ENCODE measurements around the gene DNAH8. TPM values are rescaled to one million over a fixed set of nuclear protein-coding genes. Genes with fewer than 3 reads are reported as not detected.

DNAH8 gene
- total RNA-seq, 1 donor from 2014 or later: not detected

DNA sequence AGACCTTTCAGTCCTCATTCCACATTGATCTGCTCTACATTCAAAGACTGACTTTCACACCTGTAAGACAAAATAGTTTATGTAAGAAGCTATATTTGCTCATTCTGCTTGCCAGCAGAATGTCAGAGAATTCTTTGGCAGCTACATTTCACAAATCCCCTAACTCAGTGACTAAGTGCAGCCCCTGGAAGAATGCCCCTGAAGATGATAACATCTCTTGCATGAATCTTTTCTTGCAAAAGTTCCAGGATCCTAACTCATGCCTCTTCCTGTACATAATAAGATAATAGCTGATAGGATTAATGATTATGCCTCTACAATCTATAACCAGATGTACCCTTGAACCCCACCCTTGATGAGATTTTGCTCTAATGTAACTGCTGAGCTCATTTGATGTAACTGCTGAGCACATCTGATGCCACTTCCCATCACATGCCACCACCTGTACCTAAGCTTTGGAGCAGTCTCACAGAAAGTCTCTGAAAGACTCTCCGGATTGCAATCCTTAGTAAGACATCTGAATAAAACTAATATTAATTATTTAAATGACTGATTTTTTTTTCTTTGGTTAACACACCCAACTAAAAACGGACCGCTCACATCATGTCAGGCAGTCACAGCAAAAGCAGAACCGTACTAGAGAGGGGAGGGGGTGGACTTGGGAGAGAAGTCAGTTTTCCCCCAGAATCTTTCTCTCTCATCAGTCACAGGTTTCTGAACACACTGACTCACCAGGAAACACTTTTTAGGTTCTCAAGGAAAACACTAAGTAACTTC is 684 bp upstream of the DNAH8 start:
- peak overlapping the region; percentile 59 for H3K9ac ChIP-seq (ENCODE audit: low read length)
- peak overlapping the region; percentile 87 for H3K4me2 ChIP-seq (ENCODE audit: low read length)
- H3K27me3 ChIP-seq (ENCODE audit: insufficient read depth, low read length): peaks cover 11% of the 10 kb centered on the region
- Mint-ChIP-seq H3K27ac (ENCODE audit: unreplicated experiment) (no peak overlapping the region), H3K36me3 (ENCODE audit: low read depth, unreplicated experiment) (no peaks in the 10 kb centered on the region), H3K4me1 (ENCODE audit: low read depth, unreplicated experiment) (peaks cover 12% of the 10 kb centered on the region), H3K4me3 (ENCODE audit: unreplicated experiment) (no peak overlapping the region), H3K27me3 (ENCODE audit: low read depth, unreplicated experiment) (peaks cover 18% of the 10 kb centered on the region), H3K9me3 (ENCODE audit: unreplicated experiment) (peaks cover 12% of the 10 kb centered on the region)
- peaks cover 10% of the 10 kb centered on the region for H3K4me1 ChIP-seq (ENCODE audit: insufficient read depth, low read length)
- H3K9me3 ChIP-seq (ENCODE audit: insufficient read depth, low read depth, low read length): peaks cover 3% of the 10 kb centered on the region
- DNase-seq (ENCODE audit: low read depth): no peak
- H4K20me1 ChIP-seq (ENCODE audit: insufficient read depth, low read length): no peaks in the 10 kb centered on the region
- H3K36me3 ChIP-seq (ENCODE audit: insufficient read depth, low read length): no peaks in the 10 kb centered on the region
- TF ChIP-seq, protein P1, sequence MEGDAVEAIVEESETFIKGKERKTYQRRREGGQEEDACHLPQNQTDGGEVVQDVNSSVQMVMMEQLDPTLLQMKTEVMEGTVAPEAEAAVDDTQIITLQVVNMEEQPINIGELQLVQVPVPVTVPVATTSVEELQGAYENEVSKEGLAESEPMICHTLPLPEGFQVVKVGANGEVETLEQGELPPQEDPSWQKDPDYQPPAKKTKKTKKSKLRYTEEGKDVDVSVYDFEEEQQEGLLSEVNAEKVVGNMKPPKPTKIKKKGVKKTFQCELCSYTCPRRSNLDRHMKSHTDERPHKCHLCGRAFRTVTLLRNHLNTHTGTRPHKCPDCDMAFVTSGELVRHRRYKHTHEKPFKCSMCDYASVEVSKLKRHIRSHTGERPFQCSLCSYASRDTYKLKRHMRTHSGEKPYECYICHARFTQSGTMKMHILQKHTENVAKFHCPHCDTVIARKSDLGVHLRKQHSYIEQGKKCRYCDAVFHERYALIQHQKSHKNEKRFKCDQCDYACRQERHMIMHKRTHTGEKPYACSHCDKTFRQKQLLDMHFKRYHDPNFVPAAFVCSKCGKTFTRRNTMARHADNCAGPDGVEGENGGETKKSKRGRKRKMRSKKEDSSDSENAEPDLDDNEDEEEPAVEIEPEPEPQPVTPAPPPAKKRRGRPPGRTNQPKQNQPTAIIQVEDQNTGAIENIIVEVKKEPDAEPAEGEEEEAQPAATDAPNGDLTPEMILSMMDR (IDR thresholded peaks at IDR 0.05; ENCODE audit: insufficient read depth, low read depth, low read length): no peak
- no peak for TF ChIP-seq EZH2 (IDR thresholded peaks at IDR 0.05; ENCODE audit: insufficient read depth, low read length)
- peak overlapping the region; percentile 49 for H3K4me3 ChIP-seq (ENCODE audit: insufficient read depth, low read depth, low read length)
- H3K79me2 ChIP-seq (ENCODE audit: insufficient read depth, low read length): no peaks in the 10 kb centered on the region
- H2AFZ ChIP-seq (ENCODE audit: low read depth, low read length): peak overlapping the region; percentile 70
- no peak overlapping the region for H3K27ac ChIP-seq (ENCODE audit: low read depth, low read length)
- FAIRE-seq: no peak

DNA sequence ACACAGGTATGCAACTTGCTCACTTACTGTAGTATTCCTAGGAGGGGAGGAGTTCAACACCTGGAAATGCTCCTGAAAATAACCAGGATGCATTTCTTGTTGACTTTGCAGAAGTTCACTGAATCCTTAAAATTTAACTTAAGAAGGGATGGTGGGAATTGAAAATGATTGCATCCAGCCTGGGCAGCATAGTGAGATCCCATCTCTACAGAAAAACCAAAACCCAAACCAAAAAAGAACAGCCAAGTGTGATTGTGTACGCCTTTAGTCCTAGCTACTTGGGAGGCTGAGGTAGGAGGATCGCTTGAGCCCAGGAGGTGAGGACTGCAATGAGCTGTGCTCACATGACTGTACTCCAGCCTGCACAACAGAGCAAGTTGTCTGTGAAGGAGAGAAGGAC is 1.7 kb downstream of the DNAH8 start:
- no peak overlapping the region for H3K27ac ChIP-seq (ENCODE audit: low read depth, low read length)
- peaks cover 17% of the 10 kb centered on the region for H3K27me3 ChIP-seq (ENCODE audit: insufficient read depth, low read length)
- H4K20me1 ChIP-seq (ENCODE audit: insufficient read depth, low read length): no peaks in the 10 kb centered on the region
- no peaks in the 10 kb centered on the region for H3K79me2 ChIP-seq (ENCODE audit: insufficient read depth, low read length)
- H3K9me3 Mint-ChIP-seq (ENCODE audit: unreplicated experiment): peaks cover 1% of the 10 kb centered on the region
- H3K36me3 Mint-ChIP-seq (ENCODE audit: low read depth, unreplicated experiment): no peaks in the 10 kb centered on the region
- H3K4me1 ChIP-seq (ENCODE audit: insufficient read depth, low read length): peaks cover 10% of the 10 kb centered on the region
- H3K27me3 Mint-ChIP-seq (ENCODE audit: low read depth, unreplicated experiment): peaks cover 16% of the 10 kb centered on the region
- DNase-seq (ENCODE audit: low read depth): no peak
- H3K27ac Mint-ChIP-seq (ENCODE audit: unreplicated experiment): no peak overlapping the region
- H3K4me3 Mint-ChIP-seq (ENCODE audit: unreplicated experiment): no peak overlapping the region
- H3K4me3 ChIP-seq (ENCODE audit: insufficient read depth, low read depth, low read length): no peak overlapping the region
- no peaks in the 10 kb centered on the region for H3K36me3 ChIP-seq (ENCODE audit: insufficient read depth, low read length)
- TF ChIP-seq, protein P1 (IDR thresholded peaks at IDR 0.05; ENCODE audit: insufficient read depth, low read depth, low read length): no peak
- no peak for TF ChIP-seq EZH2 (IDR thresholded peaks at IDR 0.05; ENCODE audit: insufficient read depth, low read length)
- no peaks in the 10 kb centered on the region for H3K9me3 ChIP-seq (ENCODE audit: insufficient read depth, low read depth, low read length)
- no peak overlapping the region for H3K9ac ChIP-seq (ENCODE audit: low read length)
- peaks cover 12% of the 10 kb centered on the region for H3K4me1 Mint-ChIP-seq (ENCODE audit: low read depth, unreplicated experiment)
- no peak overlapping the region for H3K4me2 ChIP-seq (ENCODE audit: low read length)
- H2AFZ ChIP-seq (ENCODE audit: low read depth, low read length): no peak overlapping the region
- no peak for FAIRE-seq

DNA sequence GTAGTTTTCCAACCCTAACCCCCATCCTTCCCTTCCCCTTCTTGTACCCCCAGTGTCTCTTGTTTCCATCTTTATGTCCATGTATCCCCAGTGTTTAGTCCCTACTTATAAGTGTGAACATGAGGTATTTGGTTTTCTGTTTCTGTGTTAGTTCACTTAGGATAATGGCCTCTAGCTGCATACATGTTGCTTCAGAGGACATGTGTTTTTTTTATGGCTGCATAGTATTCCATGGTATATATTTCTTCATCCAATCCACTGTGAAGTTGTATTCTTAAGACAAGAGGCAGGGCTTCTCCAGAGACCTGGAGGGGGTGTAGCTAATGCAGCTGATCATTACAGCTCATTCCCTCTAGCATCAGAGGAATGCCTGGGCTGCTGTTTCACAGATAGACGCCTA is 4.2 kb downstream of the DNAH8 start:
- no peak overlapping the region for H3K4me3 Mint-ChIP-seq (ENCODE audit: unreplicated experiment)

More for the DNA sequence above, 4.2 kb downstream of the DNAH8 start:
- Histone ChIP-seq H2AFZ (ENCODE audit: low read depth, low read length) (no peak overlapping the region), H3K4me1 (ENCODE audit: insufficient read depth, low read length) (peaks cover 10% of the 10 kb centered on the region), H3K4me2 (ENCODE audit: low read length) (no peak overlapping the region), H3K9ac (ENCODE audit: low read length) (no peak overlapping the region), H3K79me2 (ENCODE audit: insufficient read depth, low read length) (no peaks in the 10 kb centered on the region), H3K9me3 (ENCODE audit: insufficient read depth, low read depth, low read length) (no peaks in the 10 kb centered on the region), H4K20me1 (ENCODE audit: insufficient read depth, low read length) (no peaks in the 10 kb centered on the region), H3K36me3 (ENCODE audit: insufficient read depth, low read length) (no peaks in the 10 kb centered on the region), H3K27ac (ENCODE audit: low read depth, low read length) (no peak overlapping the region), H3K4me3 (ENCODE audit: insufficient read depth, low read depth, low read length) (no peak overlapping the region), H3K27me3 (ENCODE audit: insufficient read depth, low read length) (peaks cover 15% of the 10 kb centered on the region)
- no peak overlapping the region for H3K27ac Mint-ChIP-seq (ENCODE audit: unreplicated experiment)
- peaks cover 2% of the 10 kb centered on the region for H3K9me3 Mint-ChIP-seq (ENCODE audit: unreplicated experiment)
- peaks cover 5% of the 10 kb centered on the region for H3K4me1 Mint-ChIP-seq (ENCODE audit: low read depth, unreplicated experiment)
- no peaks in the 10 kb centered on the region for H3K36me3 Mint-ChIP-seq (ENCODE audit: low read depth, unreplicated experiment)
- FAIRE-seq (no peak), DNase-seq (ENCODE audit: low read depth) (no peak)
- TF ChIP-seq EZH2 (IDR thresholded peaks at IDR 0.05; ENCODE audit: insufficient read depth, low read length): no peak
- TF ChIP-seq, protein P1 (IDR thresholded peaks at IDR 0.05; ENCODE audit: insufficient read depth, low read depth, low read length): no peak
- H3K27me3 Mint-ChIP-seq (ENCODE audit: low read depth, unreplicated experiment): peaks cover 13% of the 10 kb centered on the region
